PC-9 (cell line): ENCODE results near the gene ADAT3. TPM values are rescaled to one million over a fixed set of nuclear protein-coding genes. Genes with fewer than 3 reads are reported as not detected.

Experiments used
- BruUV-seq: library from RNA; stranded (reverse); fragments of 400-500 nt; replicated peaks from 2 replicates; lab custom pipeline; 2021; lab: Mats Ljungman, UMichigan
- CTCF ChIA-PET: fragments of 300-600 bp; sonication (Branson Sonifier 250); formaldehyde crosslinking; loops from one replicate; lab custom pipeline; 2022; ENCODE audit warnings: antibody characterized with exemption; lab: Charles Lee
- POLR2A ChIA-PET: fragments of 300-600 bp; sonication (Branson Sonifier 250); formaldehyde crosslinking; loops from one replicate; lab custom pipeline; 2022; ENCODE audit warnings: antibody characterized with exemption; ENCODE audit not compliant: unreplicated experiment; lab: Charles Lee
- DNase-seq, 2 experiments: peaks; one replicate each; pipeline versions ENCODE4 v3.0.0 to v3.0.0-alpha.2; 2015 to 2022; ENCODE audit warnings: mixed read lengths in 1 of 2
- H2AFZ ChIP-seq: fragments of 200-600 bp; sonication (generic); 2 replicates; pipeline ENCODE4 v1.8.1; 2017; ENCODE audit warnings: antibody characterized with exemption
- H3F3A ChIP-seq: fragments of 200-600 bp; sonication (generic); 2 replicates; pipeline ENCODE4 v1.8.1; 2017; ENCODE audit warnings: antibody characterized with exemption, mild to moderate bottlenecking, low read depth; ENCODE audit not compliant: insufficient read depth
- H3K27ac ChIP-seq: fragments of 200-600 bp; sonication (generic); 2 replicates; pipeline ENCODE4 v1.6.1; 2016; ENCODE audit warnings: mixed run types
- H3K27me3 ChIP-seq: fragments of 200-600 bp; sonication (generic); 2 replicates; pipeline ENCODE4 v1.6.1; 2016; ENCODE audit warnings: low read depth, mixed run types; ENCODE audit not compliant: insufficient read depth
- H3K36me3 ChIP-seq: fragments of 200-600 bp; sonication (generic); 2 replicates; pipeline ENCODE4 v1.6.1; 2016; ENCODE audit warnings: low read depth, mixed run types
- H3K4me1 ChIP-seq: fragments of 200-600 bp; sonication (generic); replicated peaks from 2 replicates; pipeline ENCODE4 v1.6.1; 2016; ENCODE audit warnings: mixed run types; ENCODE audit not compliant: insufficient read depth
- H3K4me2 ChIP-seq: fragments of 200-600 bp; sonication (generic); 2 replicates; pipeline ENCODE4 v1.6.1; 2017; ENCODE audit warnings: mixed run types
- H3K4me3 ChIP-seq: fragments of 200-600 bp; sonication (generic); 2 replicates; pipeline ENCODE4 v1.6.1; 2016; ENCODE audit warnings: mixed run types
- H3K79me2 ChIP-seq: fragments of 200-600 bp; sonication (generic); 2 replicates; pipeline ENCODE4 v1.6.1; 2017; ENCODE audit warnings: low read depth, mixed run types
- H3K9me2 ChIP-seq: fragments of 200-600 bp; sonication (generic); 2 replicates; pipeline ENCODE4 v1.8.1; 2017; ENCODE audit warnings: mild to moderate bottlenecking; ENCODE audit not compliant: insufficient read depth
- H3K9me3 ChIP-seq: fragments of 200-600 bp; sonication (generic); 2 replicates; pipeline ENCODE4 v1.8.1; 2016; ENCODE audit warnings: low read depth; ENCODE audit not compliant: insufficient read depth
- H4K20me1 ChIP-seq: fragments of 200-600 bp; sonication (generic); 2 replicates; pipeline ENCODE4 v1.8.1; 2017; ENCODE audit not compliant: insufficient read depth
- CTCF ChIP-seq: fragments of 200-600 bp; sonication (generic); conservative IDR thresholded peaks from 2 replicates; pipeline ENCODE4 v1.6.1; 2017; ENCODE audit warnings: mixed run types, antibody characterized with exemption, mild to moderate bottlenecking, moderate library complexity
- EZH2 ChIP-seq: fragments of 200-600 bp; sonication (generic); IDR thresholded peaks from 2 replicates; pipeline ENCODE4 v1.8.0; 2017; ENCODE audit warnings: antibody characterized with exemption, low read depth
- intact Hi-C: fragments of 100-400 bp; cut with micrococcal nuclease; formaldehyde crosslinking; loops from one replicate; pipeline ENCODE4 v1.10.0; 2022; ENCODE audit not compliant: unreplicated experiment
- total RNA-seq: library from RNA; stranded (reverse); gene quantifications from 2 replicates; pipeline ENCODE4 v1.2.3, GENCODE V29; 2021

ADAT3 gene
- total RNA-seq, 1 experiment from 2014 or later = 7.8 TPM

- H3K27ac ChIP-seq = no peak overlapping the region
- ChIA-PET POLR2A (no interaction called here), CTCF (interaction anchor here (0.6 kb wide), 1 partner anchor 109 kb away, joined by 13 read pairs; no protein-coding TSS in a partner anchor)
- DNase-seq = no peak
- peaks cover 40% of the 10 kb centered on the region for H4K20me1 ChIP-seq
- intact Hi-C loops = no loop called here
- H3K4me2 ChIP-seq = no peak overlapping the region
- peaks cover 8% of the 10 kb centered on the region; the same call in 1 of the 2 replicates for H3F3A ChIP-seq
- TF ChIP-seq EZH2 = no peak
- TF ChIP-seq CTCF = no peak
- H3K36me3 ChIP-seq = no peaks in the 10 kb centered on the region
- no peak overlapping the region for H2AFZ ChIP-seq
- peaks cover 56% of the 10 kb centered on the region for H3K79me2 ChIP-seq
- H3K4me3 ChIP-seq = no peak overlapping the region
- H3K27me3 ChIP-seq = no peaks in the 10 kb centered on the region
- H3K9me3 ChIP-seq = no peaks in the 10 kb centered on the region
- peaks cover 10% of the 10 kb centered on the region for H3K4me1 ChIP-seq
- H3K9me2 ChIP-seq = no peaks in the 10 kb centered on the region
- no TSS peak for BruUV-seq
Measured at GRCh38 chr19:1909761-1910080, 4.5 kb downstream of the ADAT3 start.

DNA sequence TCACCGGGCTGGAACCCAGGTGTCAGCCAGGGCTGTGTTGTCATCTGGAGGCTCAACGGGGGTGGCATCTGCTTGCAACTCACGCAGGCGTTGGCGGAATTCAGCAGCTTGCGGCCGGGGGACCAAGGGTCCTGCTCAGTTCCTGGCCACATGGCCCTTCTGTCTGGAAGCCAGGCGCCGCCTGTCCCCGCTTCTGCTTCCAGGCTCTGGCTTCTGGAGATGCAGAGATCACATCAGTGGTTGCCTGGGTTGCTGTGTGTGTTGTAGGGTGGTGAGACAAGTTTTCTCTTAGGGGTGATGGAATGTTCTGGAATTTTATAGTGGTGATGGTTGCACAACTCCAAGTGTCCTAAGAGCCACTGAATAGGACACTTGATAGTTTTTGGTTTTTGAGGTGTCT lies 5.0 kb downstream of the ADAT3 start:
- CTCF ChIA-PET = no interaction called here
- H3K4me1 ChIP-seq = peaks cover 10% of the 10 kb centered on the region
- no peak overlapping the region for H2AFZ ChIP-seq
- peaks cover 6% of the 10 kb centered on the region; the same call in 1 of the 2 replicates for H3F3A ChIP-seq
- DNase-seq = no peak
- H3K27ac ChIP-seq = no peak overlapping the region
- H3K9me2 ChIP-seq = no peaks in the 10 kb centered on the region
- peaks cover 56% of the 10 kb centered on the region for H3K79me2 ChIP-seq
- no TSS peak for BruUV-seq
- H3K27me3 ChIP-seq = no peaks in the 10 kb centered on the region
- H3K4me3 ChIP-seq = no peak overlapping the region
- no peaks in the 10 kb centered on the region for H3K36me3 ChIP-seq
- intact Hi-C loops = no loop called here
- peaks cover 40% of the 10 kb centered on the region for H4K20me1 ChIP-seq
- POLR2A ChIA-PET = interaction anchor here (1.0 kb wide), 1 partner anchor 453 kb away, joined by 8 read pairs; no protein-coding TSS in a partner anchor
- H3K4me2 ChIP-seq = no peak overlapping the region
- H3K9me3 ChIP-seq = no peaks in the 10 kb centered on the region
- TF ChIP-seq EZH2 (no peak), CTCF (no peak)

DNA sequence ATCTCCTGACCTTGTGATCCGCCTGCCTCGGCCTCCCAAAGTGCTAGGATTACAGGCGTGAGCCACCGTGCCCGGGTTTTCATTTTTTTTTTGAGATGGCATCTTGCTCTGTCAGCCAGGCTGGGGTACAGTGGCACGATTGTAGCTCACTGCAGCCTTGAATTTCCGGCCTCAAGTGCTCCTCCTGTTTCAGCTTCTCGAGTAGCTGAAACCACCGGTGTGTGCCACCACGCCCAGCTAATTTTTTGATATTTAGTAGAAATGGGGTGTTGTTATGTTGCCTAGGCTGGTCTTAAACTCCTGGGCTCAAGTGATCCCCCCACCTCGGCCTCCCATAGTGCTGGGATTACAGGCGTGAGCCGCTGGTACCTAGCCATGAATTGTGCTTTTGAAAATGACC lies 5.9 kb downstream of the ADAT3 start:
- H3K27ac ChIP-seq = no peak overlapping the region
- ChIA-PET CTCF (interaction anchor here (0.6 kb wide), 1 partner anchor 10 kb away, joined by 4 read pairs; no protein-coding TSS in a partner anchor), POLR2A (interaction anchor here (1.0 kb wide), 1 partner anchor 452 kb away, joined by 8 read pairs; no protein-coding TSS in a partner anchor)
- no peak overlapping the region for H3K4me3 ChIP-seq
- intact Hi-C loops = no loop called here
- TF ChIP-seq EZH2 = no peak
- TF ChIP-seq CTCF = no peak
- H3K4me1 ChIP-seq = peaks cover 7% of the 10 kb centered on the region
- H3K9me2 ChIP-seq = no peaks in the 10 kb centered on the region
- H4K20me1 ChIP-seq = peaks cover 40% of the 10 kb centered on the region
- H3K79me2 ChIP-seq = peaks cover 51% of the 10 kb centered on the region
- no peak for DNase-seq
- no peaks in the 10 kb centered on the region for H3K36me3 ChIP-seq
- H2AFZ ChIP-seq = no peak overlapping the region
- H3K9me3 ChIP-seq = no peaks in the 10 kb centered on the region
- no peaks in the 10 kb centered on the region for H3K27me3 ChIP-seq
- BruUV-seq = no TSS peak
- H3K4me2 ChIP-seq = no peak overlapping the region
- peaks cover 6% of the 10 kb centered on the region; the same call in 1 of the 2 replicates for H3F3A ChIP-seq
